IMR-90 (cell line): ENCODE data around the gene FGFRL1. TPM values are rescaled to one million over a fixed set of nuclear protein-coding genes. Genes with fewer than 3 reads are reported as not detected.

Source experiments
- ATAC-seq: fragments of 200-7000 bp; cut with Tn5 transposase; 2 replicates; pipeline ENCODE4 v1.9.1; 2020; ENCODE audit warnings: low read depth, mild to moderate bottlenecking, moderate library complexity
- BruUV-seq: library from RNA; stranded (reverse); fragments of 400-500 nt; replicated peaks from 2 replicates; lab custom pipeline; 2021; lab: Mats Ljungman, UMichigan
- CTCF ChIA-PET: fragments of 300-600 bp; formaldehyde crosslinking; extraction: SDS; loops from one replicate; lab custom pipeline; 2021; ENCODE audit warnings: antibody characterized with exemption; lab: Yijun Ruan, JAX
- POLR2A ChIA-PET: fragments of 300-600 bp; sonication (Branson Sonifier 250); formaldehyde crosslinking; loops from one replicate; lab custom pipeline; 2022; ENCODE audit warnings: antibody characterized with exemption; ENCODE audit not compliant: unreplicated experiment; lab: Charles Lee
- DNase-seq: peaks from one replicate; pipeline ENCODE4 v3.0.0; 2013
- H2AFZ ChIP-seq: replicated peaks from 2 replicates; pipeline ENCODE3; 2013; ENCODE audit warnings: low read length, mild to moderate bottlenecking; ENCODE audit not compliant: poor library complexity
- H2AK5ac ChIP-seq: 2 replicates; pipeline ENCODE4 v1.6.1; 2013; ENCODE audit warnings: low read depth, low read length, inconsistent platforms
- H2AK9ac ChIP-seq: replicated peaks from 2 replicates; pipeline ENCODE3; 2013; ENCODE audit warnings: mild to moderate bottlenecking, low read depth, low read length, moderate library complexity; ENCODE audit not compliant: poor library complexity
- H2BK120ac ChIP-seq: 2 replicates; pipeline ENCODE4 v1.6.1; 2013; ENCODE audit warnings: low read depth, low read length, inconsistent platforms
- H2BK15ac ChIP-seq: 3 replicates; pipeline ENCODE4 v1.6.1; 2013; ENCODE audit warnings: low read depth, low read length, inconsistent platforms
- H2BK20ac ChIP-seq: 2 replicates; pipeline ENCODE4 v1.6.1; 2013; ENCODE audit warnings: low read depth, mild to moderate bottlenecking, inconsistent platforms, low read length, moderate library complexity
- H2BK5ac ChIP-seq: 2 replicates; pipeline ENCODE4 v1.6.1; 2013; ENCODE audit warnings: mild to moderate bottlenecking, low read depth, low read length, inconsistent platforms; ENCODE audit not compliant: poor library complexity, severe bottlenecking
- H3K14ac ChIP-seq: replicated peaks from 2 replicates; pipeline ENCODE4 v1.6.1; 2013; ENCODE audit warnings: low read depth, low read length, inconsistent platforms
- H3K18ac ChIP-seq: 2 replicates; pipeline ENCODE4 v1.6.1; 2013; ENCODE audit warnings: low read depth, low read length, control low read depth
- H3K23ac ChIP-seq: 2 replicates; pipeline ENCODE4 v1.6.1; 2013; ENCODE audit warnings: low read depth, low read length, inconsistent platforms
- H3K27ac ChIP-seq: 2 replicates; pipeline ENCODE4 v1.5.1; 2013; ENCODE audit warnings: mild to moderate bottlenecking, control low read depth, low read length; ENCODE audit not compliant: insufficient read depth
- H3K27me3 ChIP-seq: 2 replicates; pipeline ENCODE4 v1.6.1; 2013; ENCODE audit warnings: low read length; ENCODE audit not compliant: control insufficient read depth, insufficient read depth
- H3K36me3 ChIP-seq: 2 replicates; pipeline ENCODE4 v1.6.1; 2013; ENCODE audit warnings: low read length, mixed read lengths; ENCODE audit not compliant: control insufficient read depth, insufficient read depth
- H3K4ac ChIP-seq: 2 replicates; pipeline ENCODE4 v1.6.1; 2013; ENCODE audit warnings: low read depth, low read length, inconsistent platforms
- H3K4me1 ChIP-seq: 2 replicates; pipeline ENCODE4 v1.6.1; 2013; ENCODE audit warnings: low read length, mixed read lengths; ENCODE audit not compliant: control insufficient read depth, insufficient read depth
- H3K4me2 ChIP-seq: 2 replicates; pipeline ENCODE4 v1.6.1; 2013; ENCODE audit warnings: low read depth, mild to moderate bottlenecking, control low read depth, low read length, moderate library complexity
- H3K4me3 ChIP-seq: 2 replicates; pipeline ENCODE4 v1.5.1; 2013; ENCODE audit warnings: low read depth, mild to moderate bottlenecking, control low read depth, low read length, moderate library complexity; ENCODE audit not compliant: insufficient read depth
- H3K56ac ChIP-seq: 2 replicates; pipeline ENCODE4 v1.6.1; 2013; ENCODE audit warnings: low read length, inconsistent platforms; ENCODE audit not compliant: insufficient read depth; ENCODE audit errors: extremely low read depth
- H3K79me1 ChIP-seq, 2 experiments: 2 replicates each; pipeline ENCODE4 v1.6.1; 2013; ENCODE audit warnings: low read length in 2 of 2, inconsistent platforms in 1 of 2, low read depth in 1 of 2
- H3K9ac ChIP-seq: 2 replicates; pipeline ENCODE4 v1.6.1; 2013; ENCODE audit warnings: low read depth, low read length, control low read depth
- H3K9me1 ChIP-seq: 2 replicates; pipeline ENCODE4 v1.6.1; 2013; ENCODE audit warnings: low read length, inconsistent platforms; ENCODE audit not compliant: insufficient read depth
- H3K9me3 ChIP-seq: 2 replicates; pipeline ENCODE4 v1.6.1; 2013; ENCODE audit warnings: low read length; ENCODE audit not compliant: control insufficient read depth, insufficient read depth
- H4K20me1 ChIP-seq: 2 replicates; pipeline ENCODE4 v1.6.1; 2013; ENCODE audit warnings: low read length, inconsistent platforms; ENCODE audit not compliant: insufficient read depth
- H4K5ac ChIP-seq: 2 replicates; pipeline ENCODE4 v1.6.1; 2013; ENCODE audit warnings: mild to moderate bottlenecking, low read depth, low read length, control low read depth
- H4K8ac ChIP-seq, 2 experiments: 2 replicates each; pipeline ENCODE4 v1.6.1; 2013; ENCODE audit warnings: low read depth in 2 of 2, low read length in 2 of 2, control low read depth in 1 of 2, inconsistent platforms in 1 of 2
- H4K91ac ChIP-seq: 2 replicates; pipeline ENCODE4 v1.6.1; 2013; ENCODE audit warnings: low read depth, low read length, inconsistent platforms; ENCODE audit not compliant: insufficient read depth
- BHLHE40 ChIP-seq: fragments of 150-350 bp; IDR thresholded peaks from 2 replicates; pipeline ENCODE4 v1.6.1; 2016; ENCODE audit warnings: mild to moderate bottlenecking, low read depth, low read length
- CEBPB ChIP-seq: IDR thresholded peaks from 2 replicates; pipeline ENCODE4 v1.6.1; 2012; ENCODE audit warnings: low read depth, low read length, improper control_type of control experiment
- CHD1 ChIP-seq: IDR thresholded peaks from 2 replicates; pipeline ENCODE4 v1.6.1; 2012; ENCODE audit warnings: low read depth, low read length, improper control_type of control experiment
- FOS ChIP-seq: fragments of 150-350 bp; IDR thresholded peaks from 2 replicates; pipeline ENCODE4 v1.6.1; 2016; ENCODE audit warnings: low read depth, low read length
- MAFK ChIP-seq: IDR thresholded peaks from 2 replicates; pipeline ENCODE4 v1.6.1; 2012; ENCODE audit warnings: low read depth, low read length, improper control_type of control experiment
- MXI1 ChIP-seq: IDR thresholded peaks from 2 replicates; pipeline ENCODE4 v1.6.1; 2012; ENCODE audit warnings: low read depth, mild to moderate bottlenecking, low read length, moderate library complexity, borderline replicate concordance
- NFE2L2 ChIP-seq: fragments of 150-350 bp; IDR thresholded peaks from 2 replicates; pipeline ENCODE4 v1.6.1; 2016; ENCODE audit warnings: low read depth, mild to moderate bottlenecking, low read length
- POLR2A ChIP-seq: IDR thresholded peaks from 2 replicates; pipeline ENCODE4 v1.6.1; 2012; ENCODE audit warnings: mild to moderate bottlenecking, low read depth, low read length
- RAD21 ChIP-seq: IDR thresholded peaks from 2 replicates; pipeline ENCODE4 v1.6.1; 2012; ENCODE audit warnings: low read length, improper control_type of control experiment
- RCOR1 ChIP-seq: IDR thresholded peaks from 2 replicates; pipeline ENCODE4 v1.6.1; 2012; ENCODE audit warnings: mild to moderate bottlenecking, low read length, improper control_type of control experiment; ENCODE audit not compliant: insufficient replicate concordance
- RFX5 ChIP-seq: IDR thresholded peaks from 2 replicates; pipeline ENCODE4 v1.8.0; 2012; ENCODE audit warnings: low read depth, mild to moderate bottlenecking, low read length, moderate library complexity
- SMC3 ChIP-seq: fragments of 150-350 bp; IDR thresholded peaks from 2 replicates; pipeline ENCODE4 v1.6.1; 2016; ENCODE audit warnings: low read depth, mild to moderate bottlenecking, antibody characterized with exemption, low read length, moderate library complexity
- WGBS, 2 experiments: methylation state at CpG; one replicate each; pipeline versions ENCODE4 v1.1.5 to v1.1.7; 2013; ENCODE audit warnings: missing lambda C conversion rate in 2 of 2; ENCODE audit not compliant: insufficient read length in 1 of 2; ENCODE audit errors: extremely low coverage in 2 of 2; 5-methylcytosine and 5-hydroxymethylcytosine counted together
- dilution Hi-C: fragments of 300-500 bp; cut with HindIII; formaldehyde crosslinking; loops from one replicate; pipeline ENCODE4 v1.14.3; 2018; ENCODE audit warnings: low sequenced_read_pairs; ENCODE audit not compliant: unreplicated experiment
- in situ Hi-C: fragments of 300-500 bp; cut with MboI; formaldehyde crosslinking; loops from 3 replicates; pipeline ENCODE4 v1.14.3; 2019; ENCODE audit warnings: low sequenced_read_pairs, inconsistent platforms, mixed read lengths
- intact Hi-C: fragments of 100-400 bp; cut with micrococcal nuclease; formaldehyde crosslinking; loops from 2 replicates; pipeline ENCODE4 v1.10.0; 2022
- polyA plus RNA-seq, 3 experiments: library from polyadenylated mRNA; depleted of rRNA; stranded (reverse); fragments of >200 nt; gene quantifications; 2 replicates each; pipeline ENCODE4 v1.2.3, GENCODE V29; 2012; ENCODE audit warnings: low replicate concordance in 1 of 3
- total RNA-seq: library from RNA; depleted of rRNA; stranded (reverse); fragments of >200 nt; gene quantifications from 2 replicates; pipeline ENCODE4 v1.2.3, GENCODE V29; 2012

The FGFRL1 gene
- total and polyA plus RNA-seq, 2 of the 4 experiments (the other 2 are of a cell fraction) = 49.3 to 78.8 TPM

- no peak for TF ChIP-seq CEBPB
Observed at GRCh38 chr4:1023895-1024740, 12.7 kb downstream of the FGFRL1 start (continued).

- no peak overlapping the region for H4K8ac ChIP-seq
- dilution Hi-C loops (no loop called here), intact Hi-C loops (no loop called here)
Observed at GRCh38 chr4:1024882-1025545, 13.6 kb downstream of the FGFRL1 start.

More at GRCh38 chr4:1024882-1025545, 13.6 kb downstream of the FGFRL1 start:
- no peak for TF ChIP-seq RFX5
- TF ChIP-seq CEBPB = no peak
- TF ChIP-seq RCOR1 = no peak
- no peak for TF ChIP-seq FOS
- TF ChIP-seq MAFK = no peak
- no peak for TF ChIP-seq BHLHE40
- no peak for TF ChIP-seq RAD21
- no peak for TF ChIP-seq NFE2L2
- TF ChIP-seq POLR2A = no peak
- no peak for TF ChIP-seq SMC3
- TF ChIP-seq MXI1 = no peak
- no peak for TF ChIP-seq CHD1
- Histone ChIP-seq H3K27ac (no peak overlapping the region), H2AK9ac (no peak overlapping the region), H2AFZ (no peak overlapping the region), H2BK5ac (no peak overlapping the region), H3K18ac (no peak overlapping the region), H3K14ac (no peak overlapping the region), H3K56ac (no peak overlapping the region), H2BK15ac (no peak overlapping the region), H3K4ac (no peak overlapping the region), H3K9me3 (no peaks in the 10 kb centered on the region), H4K20me1 (peaks cover 11% of the 10 kb centered on the region; the same call in 1 of the 2 replicates), H3K9me1 (peaks cover 11% of the 10 kb centered on the region), H3K27me3 (no peaks in the 10 kb centered on the region), H4K91ac (no peak overlapping the region), H3K23ac (no peak overlapping the region), H3K79me1 (no peaks in the 10 kb centered on the region), H3K4me3 (no peak overlapping the region), H3K4me2 (no peak overlapping the region), H2AK5ac (no peak overlapping the region), H3K9ac (no peak overlapping the region), H3K4me1 (peaks cover 4% of the 10 kb centered on the region; the same call in 1 of the 2 replicates), H2BK20ac (no peak overlapping the region), H4K5ac (no peak overlapping the region), H2BK120ac (no peak overlapping the region), H3K36me3 (peaks cover 23% of the 10 kb centered on the region)
- POLR2A ChIA-PET = no interaction called here
- DNase-seq = no peak
- no peak for ATAC-seq
- CTCF ChIA-PET = no interaction called here
- WGBS, 2 experiments = 91% methylated on average over 11 of the region's 32 CpGs; no CpG with 5 or more reads in 1 of the 2 experiments
- BruUV-seq = no TSS peak
- in situ Hi-C loops = no loop called here
